GM12878 (cell line): Measurements from ENCODE around the gene SNX30. TPM values are rescaled to one million over a fixed set of nuclear protein-coding genes. Genes with fewer than 3 reads are reported as not detected.

Source experiments
- ATAC-seq: fragments of 200-7000 bp; cut with Tn5 transposase; 3 replicates; pipeline ENCODE4 v1.9.1; 2020; ENCODE audit warnings: mild to moderate bottlenecking, moderate library complexity
- BruUV-seq: library from RNA; stranded (reverse); fragments of 400-500 nt; replicated peaks from 2 replicates; lab custom pipeline; 2021; lab: Mats Ljungman, UMichigan
- CTCF ChIA-PET: fragments of 300-600 bp; sonication (Branson Sonifier 250); formaldehyde crosslinking; extraction: SDS; loops from one replicate; lab custom pipeline; 2021; ENCODE audit warnings: inconsistent platforms; lab: Yijun Ruan, JAX
- POLR2A ChIA-PET: fragments of 350-600 bp; formaldehyde crosslinking; extraction: SDS; loops from one replicate; lab custom pipeline; 2021; ENCODE audit warnings: inconsistent platforms; lab: Charles Lee
- RAD21 ChIA-PET: fragments of 300-600 bp; sonication (Branson Sonifier 250); formaldehyde crosslinking; loops from one replicate; lab custom pipeline; 2023; ENCODE audit warnings: antibody characterized with exemption; ENCODE audit not compliant: unreplicated experiment; lab: Charles Lee
- SMC1A ChIA-PET: fragments of 300-600 bp; sonication (Branson Sonifier 250); formaldehyde crosslinking; loops from one replicate; lab custom pipeline; 2023; ENCODE audit not compliant: unreplicated experiment, uncharacterized antibody; lab: Charles Lee
- DNase-seq: peaks from one replicate; pipeline ENCODE4 v3.0.0-alpha.2; 2011; ENCODE audit warnings: low read depth, low spot score
- FAIRE-seq: peaks from 3 replicates; lab custom pipeline; 2011; peaks lifted over from hg19 to GRCh38; lab: Jason Lieb, UNC
- H2AFZ ChIP-seq: 2 replicates; pipeline ENCODE4 v1.6.0; 2011; ENCODE audit warnings: low read depth, low read length, control low read depth; ENCODE audit not compliant: control insufficient read depth
- H3K27ac ChIP-seq: 2 replicates; pipeline ENCODE4 v1.5.1; 2011; ENCODE audit warnings: control low read depth; ENCODE audit not compliant: control insufficient read depth, insufficient read depth
- H3K27me3 ChIP-seq, 2 experiments: replicated peaks in 1 of 2; 2 replicates each; pipeline versions ENCODE4 v1.6.0 to v1.6.1; 2011; ENCODE audit warnings: low read length in 1 of 2; ENCODE audit not compliant: control insufficient read depth in 2 of 2, insufficient read depth in 2 of 2
- H3K36me3 ChIP-seq, 2 experiments: 2 replicates each; pipeline ENCODE4 v1.5.1; 2011; ENCODE audit warnings: low read length in 1 of 2; ENCODE audit not compliant: control insufficient read depth in 2 of 2, insufficient read depth in 2 of 2
- H3K4me1 ChIP-seq: 2 replicates; pipeline ENCODE4 v1.6.1; 2011; ENCODE audit warnings: mild to moderate bottlenecking, low read length, moderate library complexity, mixed read lengths; ENCODE audit not compliant: control insufficient read depth, insufficient read depth
- H3K4me2 ChIP-seq: 2 replicates; pipeline ENCODE4 v1.6.0; 2011; ENCODE audit warnings: control low read depth; ENCODE audit not compliant: control insufficient read depth, insufficient read depth
- H3K4me3 ChIP-seq: fragments of 200-600 bp; sonication (generic); 2 replicates; pipeline ENCODE4 v1.5.1; 2016
- H3K79me2 ChIP-seq: 2 replicates; pipeline ENCODE4 v1.6.0; 2011; ENCODE audit warnings: low read length; ENCODE audit not compliant: control insufficient read depth, insufficient read depth
- H3K9ac ChIP-seq: 2 replicates; pipeline ENCODE4 v1.8.0; 2011; ENCODE audit warnings: low read length, control low read depth, mixed read lengths; ENCODE audit not compliant: control insufficient read depth, insufficient read depth
- H3K9me3 ChIP-seq: replicated peaks from 3 replicates; pipeline ENCODE4 v1.5.1; 2011; ENCODE audit warnings: mild to moderate bottlenecking, low read length; ENCODE audit not compliant: control insufficient read depth, insufficient read depth
- H4K20me1 ChIP-seq: 2 replicates; pipeline ENCODE4 v1.6.0; 2011; ENCODE audit not compliant: control insufficient read depth, insufficient read depth
- BACH1 ChIP-seq: fragments of 450-650 bp; IDR thresholded peaks from 2 replicates; pipeline ENCODE4 v1.6.1; 2017; ENCODE audit warnings: mild to moderate bottlenecking, borderline replicate concordance
- CBFB ChIP-seq: IDR thresholded peaks from 2 replicates; pipeline ENCODE4 v1.6.1; 2016; ENCODE audit warnings: antibody characterized with exemption, low read depth
- E2F4 ChIP-seq: IDR thresholded peaks from 2 replicates; pipeline ENCODE4 v1.6.1; 2012; ENCODE audit warnings: low read depth, low read length, improper control_type of control experiment
- KAT2A ChIP-seq: conservative IDR thresholded peaks from 2 replicates; pipeline ENCODE4 v1.6.1; 2011; ENCODE audit warnings: low read depth, low read length; ENCODE audit not compliant: control insufficient read depth
- NFYB ChIP-seq: IDR thresholded peaks from 2 replicates; pipeline ENCODE4 v1.6.1; 2011; ENCODE audit warnings: low read depth, mild to moderate bottlenecking, low read length, improper control_type of control experiment, moderate library complexity; ENCODE audit not compliant: insufficient read depth
- SP1 ChIP-seq: IDR thresholded peaks from one replicate; pipeline ENCODE4 v1.6.1; 2011; ENCODE audit warnings: low read depth, low read length
- YY1 ChIP-seq: IDR thresholded peaks from 2 replicates; pipeline ENCODE4 v1.6.1; 2011; ENCODE audit warnings: low read depth, mild to moderate bottlenecking, low read length
- ZBTB33 ChIP-seq: fragments of 450-650 bp; IDR thresholded peaks from 2 replicates; pipeline ENCODE4 v1.6.1; 2017; ENCODE audit warnings: mild to moderate bottlenecking
- WGBS: methylation state at CpG from one replicate; pipeline ENCODE4 v1.1.6; 2016; ENCODE audit warnings: low lambda C conversion rate; ENCODE audit not compliant: insufficient replicate concordance, insufficient coverage; ENCODE audit errors: missing lambda C conversion rate; 5-methylcytosine and 5-hydroxymethylcytosine counted together
- in situ Hi-C: fragments of 300-500 bp; cut with MboI; formaldehyde crosslinking; loops from 9 replicates; pipeline ENCODE4 v1.14.3; 2018; ENCODE audit warnings: mixed read lengths
- intact Hi-C: fragments of 100-400 bp; cut with micrococcal nuclease; formaldehyde crosslinking; loops from one replicate; pipeline ENCODE4 v1.14.2; 2022; ENCODE audit not compliant: unreplicated experiment
- polyA plus RNA-seq, 11 experiments: library from polyadenylated mRNA; depleted of rRNA in 4 of 11; unstranded in 6 of 11; stranded (reverse) in 5 of 11; fragments of >200 nt; fragmentation: Nextera tagmentation in 4 of 11; fragmentation: Illumina TruSeq in 1 of 11; extraction: Ambion mirVana in 4 of 11; extraction: Trizol in 1 of 11; gene quantifications; 1 replicate in 1 of 11; 2 replicates in 10 of 11; pipeline versions ENCODE4 v1.2.1 to v1.2.3, GENCODE V29; 2011 to 2016; ENCODE audit warnings: inconsistent platforms in 2 of 11, missing spikeins in 2 of 11, low read depth in 1 of 11
- total RNA-seq, 4 experiments: library from RNA; depleted of rRNA in 3 of 4; stranded (reverse); fragments of >200 nt in 3 of 4; fragmentation: Illumina TruSeq in 1 of 4; extraction: Trizol in 1 of 4; gene quantifications; 2 replicates each; pipeline versions ENCODE4 v1.2.1 to v1.2.3, GENCODE V29; 2013 to 2021

The SNX30 gene
- total and polyA plus RNA-seq, 10 of the 15 experiments (the other 5 are each of a cell fraction or from before 2014, with no cell fraction given) = 0.53 to 4.0 (median 1.5) TPM

- no peak for TF ChIP-seq BACH1
- TF ChIP-seq NFYB = no peak
- no peak for TF ChIP-seq KAT2A
- no peak for TF ChIP-seq CBFB
Measured at GRCh38 chr9:112872019-112872418, 121.5 kb downstream of the SNX30 start (continued).

GRCh38 chr9:112873773-112874405 lies 123.3 kb downstream of the SNX30 start:
- peaks cover 4% of the 10 kb centered on the region for H3K4me1 ChIP-seq
- TF ChIP-seq SP1 = no peak
- TF ChIP-seq ZBTB33 = no peak
- TF ChIP-seq E2F4 = no peak
- no peak for TF ChIP-seq YY1

More at GRCh38 chr9:112873773-112874405, 123.3 kb downstream of the SNX30 start:
- in situ Hi-C loops = no loop called here
- FAIRE-seq (no peak), DNase-seq (no peak), ATAC-seq (no peak)
- CTCF ChIA-PET = interaction anchor here (1.0 kb wide), 1 partner anchor 29 kb away, joined by 3 read pairs; no protein-coding TSS in a partner anchor
- Histone ChIP-seq H3K27me3 (no peaks in the 10 kb centered on the region; a peak in 1 of 4 replicates), H3K4me3 (no peak overlapping the region), H3K36me3 (no peaks in the 10 kb centered on the region; a peak in 1 of 4 replicates), H2AFZ (no peak overlapping the region), H3K9ac (no peak overlapping the region), H3K79me2 (no peaks in the 10 kb centered on the region), H3K9me3 (no peaks in the 10 kb centered on the region), H3K4me2 (no peak overlapping the region), H3K27ac (no peak overlapping the region), H4K20me1 (no peaks in the 10 kb centered on the region)
- SMC1A ChIA-PET = no interaction called here
- BruUV-seq = no TSS peak
- POLR2A ChIA-PET = no interaction called here
- RAD21 ChIA-PET = no interaction called here
- intact Hi-C loops = no loop called here
- 77% methylated on average over 4 of the region's 4 CpGs for WGBS
